Gastroesophageal sphincter (tissue), 4 donors: Measurements from ENCODE around the gene FAM193B. TPM values are rescaled to one million over a fixed set of nuclear protein-coding genes. Genes with fewer than 3 reads are reported as not detected.

Source experiments
- ATAC-seq: fragments of 150-250 bp; one replicate; pipeline ENCODE4 v1.9.1; 2016; ENCODE audit warnings: mild to moderate bottlenecking, moderate library complexity
- H3K27ac ChIP-seq, 4 donors: fragments of 200-600 bp; sonication (generic) in 3 of 4; 1 replicate in 3 of 4; 2 replicates in 1 of 4; pipeline ENCODE4 v1.5.1; 2016 to 2019
- H3K27me3 ChIP-seq: fragments of 200-600 bp; sonication (generic); one replicate; pipeline ENCODE4 v1.5.1; 2019
- H3K36me3 ChIP-seq, 2 donors: fragments of 200-600 bp; sonication (generic); one replicate each; pipeline ENCODE4 v1.5.1; 2019; ENCODE audit warnings: control low read depth in 1 of 2
- H3K4me1 ChIP-seq, 3 donors: fragments of 200-600 bp; sonication (generic); 1 replicate in 2 of 3; 2 replicates in 1 of 3; pipeline ENCODE4 v1.5.1; 2016 to 2019; ENCODE audit warnings: control low read depth in 2 of 3
- H3K4me3 ChIP-seq, 2 donors: fragments of 200-600 bp; sonication (generic); one replicate each; pipeline ENCODE4 v1.5.1; 2019; ENCODE audit warnings: mild to moderate bottlenecking in 1 of 2, moderate library complexity in 1 of 2
- H3K9me3 ChIP-seq, 3 donors: fragments of 200-600 bp; sonication (generic); one replicate each; pipeline ENCODE4 v1.5.1; 2017 to 2019; ENCODE audit warnings: control low read depth in 2 of 3
- EP300 ChIP-seq: sonication (generic); formaldehyde crosslinking; IDR thresholded peaks from one replicate; pipeline ENCODE4 v1.6.1; 2017; ENCODE audit warnings: antibody characterized with exemption, mild to moderate bottlenecking
- POLR2A ChIP-seq, 2 donors: fragments of 450-650 bp; IDR thresholded peaks; one replicate each; pipeline ENCODE4 v1.6.1; 2017; ENCODE audit warnings: antibody characterized with exemption in 2 of 2, mild to moderate bottlenecking in 2 of 2, moderate library complexity in 1 of 2
- POLR2AphosphoS5 ChIP-seq: sonication (generic); formaldehyde crosslinking; IDR thresholded peaks from one replicate; pipeline ENCODE4 v1.6.1; 2017; ENCODE audit warnings: antibody characterized with exemption
- WGBS, 2 donors: methylation state at CpG; one replicate each; pipeline ENCODE4 v1.1.5; 2018; ENCODE audit warnings: low coverage in 1 of 2; 5-methylcytosine and 5-hydroxymethylcytosine counted together
- total RNA-seq, 4 donors: library from RNA; depleted of rRNA; stranded (reverse); fragments of >200 nt; gene quantifications; one replicate each; pipeline ENCODE4 v1.1.0, GENCODE V29; 2016
- TF ChIP-seq, protein P1 (sequence below), 4 experiments: fragments of 200-600 bp in 2 of 4; fragments of 450-650 bp in 2 of 4; sonication (generic) in 1 of 4; IDR thresholded peaks; one replicate each; pipeline ENCODE4 v1.5.1; 2017 to 2019; ENCODE audit warnings: antibody characterized with exemption in 4 of 4, mild to moderate bottlenecking in 2 of 4, moderate library complexity in 2 of 4

FAM193B gene
- total RNA-seq, 4 donors from 2014 or later, result 29.7 to 90.3 (median 44.5) TPM

DNA sequence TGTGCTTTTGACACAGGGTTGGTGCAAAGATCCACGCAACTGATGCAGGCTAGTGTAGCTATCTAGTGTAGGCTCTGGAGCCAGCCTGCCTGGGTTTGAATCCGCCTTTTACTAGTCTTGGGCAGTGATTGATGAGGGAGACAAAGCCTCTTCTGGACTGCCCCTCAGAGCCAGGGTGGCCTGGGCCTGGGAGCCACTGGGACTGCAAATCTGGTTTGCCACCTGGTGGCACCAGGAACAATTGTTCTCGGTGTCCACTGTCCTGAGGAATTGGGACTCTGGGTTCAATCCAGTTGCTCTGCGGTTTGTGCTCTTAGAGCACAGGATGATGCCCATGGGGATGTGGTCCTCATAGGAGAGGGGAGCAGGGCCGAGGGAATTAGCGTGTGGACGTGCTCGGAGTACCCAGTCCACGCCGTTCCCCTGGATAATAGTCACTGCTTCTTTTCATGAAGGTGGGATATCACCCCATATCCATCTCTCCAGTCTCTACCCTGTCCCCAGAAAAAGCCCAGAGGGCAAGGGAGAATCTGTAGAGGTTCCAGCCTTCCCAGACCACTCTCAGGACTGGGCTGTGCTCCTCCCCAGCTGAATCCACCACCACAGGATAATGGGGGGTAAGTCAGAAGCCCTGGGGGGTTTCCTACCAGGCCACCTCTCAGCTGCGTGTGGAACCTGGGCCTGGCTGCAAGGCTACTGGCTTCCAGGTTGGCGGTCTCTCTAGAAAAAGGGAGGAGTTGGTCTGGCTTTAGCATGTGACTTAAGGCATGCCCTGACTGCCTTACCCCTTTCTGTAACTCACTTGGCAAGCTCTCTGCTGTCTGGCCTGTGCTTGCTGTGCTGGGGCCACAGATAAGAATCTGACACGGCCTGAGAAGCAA lies 47.5 kb upstream of the FAM193B start:
- WGBS, 2 donors, result 87% methylated on average over 7 of the region's 13 CpGs; no CpG with 5 or more reads in 1 of the 2 donors
- Histone ChIP-seq H3K27me3 (no peaks in the 10 kb centered on the region), H3K4me3 (no peak overlapping the region), H3K9me3 (no peaks in the 10 kb centered on the region), H3K36me3 (peaks cover 0 to 22% of the 10 kb centered on the region in 2 donors), H3K4me1 (peaks cover 0 to 32% (median 8%) of the 10 kb centered on the region in 3 donors), H3K27ac (no peak overlapping the region)
- ATAC-seq, result no peak
- TF ChIP-seq EP300 (no peak), POLR2AphosphoS5 (no peak), POLR2A (IDR thresholded peaks at IDR 0.05) (no peak)
- TF ChIP-seq, protein P1, sequence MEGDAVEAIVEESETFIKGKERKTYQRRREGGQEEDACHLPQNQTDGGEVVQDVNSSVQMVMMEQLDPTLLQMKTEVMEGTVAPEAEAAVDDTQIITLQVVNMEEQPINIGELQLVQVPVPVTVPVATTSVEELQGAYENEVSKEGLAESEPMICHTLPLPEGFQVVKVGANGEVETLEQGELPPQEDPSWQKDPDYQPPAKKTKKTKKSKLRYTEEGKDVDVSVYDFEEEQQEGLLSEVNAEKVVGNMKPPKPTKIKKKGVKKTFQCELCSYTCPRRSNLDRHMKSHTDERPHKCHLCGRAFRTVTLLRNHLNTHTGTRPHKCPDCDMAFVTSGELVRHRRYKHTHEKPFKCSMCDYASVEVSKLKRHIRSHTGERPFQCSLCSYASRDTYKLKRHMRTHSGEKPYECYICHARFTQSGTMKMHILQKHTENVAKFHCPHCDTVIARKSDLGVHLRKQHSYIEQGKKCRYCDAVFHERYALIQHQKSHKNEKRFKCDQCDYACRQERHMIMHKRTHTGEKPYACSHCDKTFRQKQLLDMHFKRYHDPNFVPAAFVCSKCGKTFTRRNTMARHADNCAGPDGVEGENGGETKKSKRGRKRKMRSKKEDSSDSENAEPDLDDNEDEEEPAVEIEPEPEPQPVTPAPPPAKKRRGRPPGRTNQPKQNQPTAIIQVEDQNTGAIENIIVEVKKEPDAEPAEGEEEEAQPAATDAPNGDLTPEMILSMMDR (IDR thresholded peaks at IDR 0.05), result no peak

DNA sequence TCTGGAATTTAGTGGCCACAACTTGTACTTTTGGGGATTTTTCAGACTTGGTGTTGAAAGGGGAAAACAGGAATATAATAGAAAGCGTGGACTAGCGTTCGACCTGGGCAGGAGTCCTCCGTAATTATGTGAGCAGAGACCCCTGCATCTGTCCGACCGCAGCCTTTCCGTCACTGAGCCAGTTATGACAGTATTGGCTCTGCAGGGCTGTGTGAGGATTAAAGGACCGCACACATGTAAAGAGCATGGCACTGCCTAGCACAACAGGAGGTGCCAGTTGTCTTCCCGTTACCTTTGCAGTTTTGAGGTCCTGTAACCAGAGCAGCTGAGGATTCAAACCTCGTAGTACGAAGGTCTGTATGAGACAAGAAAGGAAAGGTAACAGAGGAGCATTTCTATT lies 46.8 kb upstream of the FAM193B start:
- TF ChIP-seq POLR2A (IDR thresholded peaks at IDR 0.05), result no peak
- no peak for TF ChIP-seq EP300
- TF ChIP-seq POLR2AphosphoS5, result no peak
- TF ChIP-seq, protein P1 (IDR thresholded peaks at IDR 0.05), result no peak

DNA sequence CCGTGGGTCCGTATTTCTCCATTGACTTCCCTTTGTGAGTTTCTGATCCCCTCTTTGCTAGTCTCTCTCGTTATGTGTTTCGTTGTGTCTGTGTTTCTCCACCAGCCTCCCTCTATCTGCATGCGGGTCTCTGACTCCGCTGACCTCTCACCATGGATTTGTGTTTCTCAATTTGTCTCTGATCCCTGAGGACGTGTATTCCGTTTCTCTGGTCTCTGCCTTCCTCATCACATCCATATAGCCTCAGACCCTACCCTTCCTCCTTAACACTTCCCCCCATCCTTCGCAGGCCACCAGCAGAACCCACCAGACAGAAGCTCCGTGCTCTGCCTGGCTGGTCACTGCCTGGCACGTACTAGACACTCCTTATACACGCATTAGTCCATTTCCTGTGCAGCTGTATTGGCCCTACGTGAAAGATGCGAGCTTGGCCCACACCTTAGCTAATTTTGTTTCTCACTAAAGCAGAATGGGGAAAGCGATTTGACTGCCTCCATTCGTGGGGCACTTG lies 46.2 kb upstream of the FAM193B start:
- 5 to 13% methylated on average over 6 to 16 of the region's 16 CpGs for WGBS, 2 donors
- no peak for ATAC-seq
- TF ChIP-seq EP300, result no peak
- TF ChIP-seq POLR2AphosphoS5, result no peak
- TF ChIP-seq, protein P1 (IDR thresholded peaks at IDR 0.05), result no peak
- TF ChIP-seq POLR2A (IDR thresholded peaks at IDR 0.05), result no peak

More for the DNA sequence above, 46.8 kb upstream of the FAM193B start:
- Histone ChIP-seq H3K27me3 (no peaks in the 10 kb centered on the region), H3K4me3 (peak overlapping the region in 1 of 2 donors; percentile 75), H3K27ac (no peak overlapping the region), H3K4me1 (peaks cover 0 to 31% (median 8%) of the 10 kb centered on the region in 3 donors), H3K9me3 (no peaks in the 10 kb centered on the region), H3K36me3 (peaks cover 0 to 27% of the 10 kb centered on the region in 2 donors)
- 80 to 100% methylated on average over 3 to 9 of the region's 11 CpGs for WGBS, 2 donors
- no peak for ATAC-seq

DNA sequence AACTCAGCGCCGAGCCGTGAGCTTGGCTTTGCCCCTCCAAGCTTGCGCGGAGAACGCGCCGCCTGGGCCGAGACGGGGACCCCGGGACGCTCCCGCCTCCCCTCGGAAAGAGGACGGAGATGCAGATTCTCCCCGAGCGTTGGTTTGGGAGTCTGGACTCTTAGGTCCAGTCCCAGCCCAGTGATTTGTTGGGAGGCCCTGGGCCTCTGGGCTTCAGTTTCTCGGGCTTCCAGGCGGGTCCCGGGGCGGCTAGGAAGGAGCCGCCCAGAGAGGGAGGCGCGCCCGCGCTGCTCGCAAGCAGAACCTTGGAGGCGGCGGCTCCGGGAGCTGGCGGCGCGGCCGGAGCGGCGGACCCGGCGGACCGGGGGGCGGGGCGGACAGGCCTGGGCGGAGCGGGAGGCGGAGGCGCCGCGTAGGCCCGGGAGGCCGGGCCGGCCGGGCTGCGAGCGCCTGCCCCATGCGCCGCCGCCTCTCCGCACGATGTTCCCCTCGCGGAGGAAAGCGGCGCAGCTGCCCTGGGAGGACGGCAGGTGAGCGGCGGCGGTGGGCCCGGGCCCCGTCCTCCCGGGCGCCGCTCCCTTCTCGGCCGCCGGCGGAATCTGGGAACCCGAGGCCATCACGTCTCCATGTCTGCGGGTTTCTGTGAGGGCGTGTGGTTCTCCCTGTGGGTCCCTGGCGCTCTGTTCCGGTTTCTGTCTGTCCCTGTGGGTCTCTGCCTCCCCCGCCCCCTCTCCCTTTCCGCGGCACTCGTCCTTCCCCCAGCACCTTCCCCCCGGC lies 45.6 kb upstream of the FAM193B start, which contains the start of gene B4GALT7:
TSS of gene B4GALT7 (plus strand) at position 402 of the 777 bp plus-strand sequence. CDS start at position 481, 79 bp downstream.
- H3K9me3 ChIP-seq, result no peaks in the 10 kb centered on the region
- no peaks in the 10 kb centered on the region for H3K27me3 ChIP-seq
- H3K27ac ChIP-seq, result peak within 1 kb of the TSS; percentile 68 to 90 (median 85)
- H3K36me3 ChIP-seq, result peaks cover 0 to 27% of the 10 kb centered on the region in 2 donors
- 0% methylated on average over 4 to 9 of the region's 86 CpGs for WGBS, 2 donors
- ATAC-seq, result peak; percentile 96
- TF ChIP-seq POLR2A (IDR thresholded peaks at IDR 0.05) (peak; percentile 93 to 95), EP300 (no peak), POLR2AphosphoS5 (peak; percentile 53)
- TF ChIP-seq, protein P1 (IDR thresholded peaks at IDR 0.05), result peak in 2 of 4 experiments; percentile 25 to 41
- peak within 1 kb of the TSS; percentile 65 to 75 for H3K4me3 ChIP-seq
- H3K4me1 ChIP-seq, result peaks cover 0 to 31% (median 8%) of the 10 kb centered on the region in 3 donors

More for the DNA sequence above, 46.2 kb upstream of the FAM193B start:
- Histone ChIP-seq H3K36me3 (peaks cover 0 to 27% of the 10 kb centered on the region in 2 donors), H3K9me3 (no peaks in the 10 kb centered on the region), H3K4me1 (peaks cover 0 to 31% (median 8%) of the 10 kb centered on the region in 3 donors), H3K27me3 (no peaks in the 10 kb centered on the region), H3K4me3 (peak overlapping the region; percentile 65 to 75), H3K27ac (peak overlapping the region in 3 of 4 donors; percentile 83 to 90 (median 87))
